LNCAP (cell line): ENCODE measurements around the gene TPM3.

ENCODE experiments used
- TF ChIP-seq, protein P1 (sequence below): fragments of 450-650 bp; IDR thresholded peaks from 2 replicates; pipeline ENCODE4 v1.5.1; 2017; ENCODE audit warnings: mild to moderate bottlenecking

Gene TPM3

DNA sequence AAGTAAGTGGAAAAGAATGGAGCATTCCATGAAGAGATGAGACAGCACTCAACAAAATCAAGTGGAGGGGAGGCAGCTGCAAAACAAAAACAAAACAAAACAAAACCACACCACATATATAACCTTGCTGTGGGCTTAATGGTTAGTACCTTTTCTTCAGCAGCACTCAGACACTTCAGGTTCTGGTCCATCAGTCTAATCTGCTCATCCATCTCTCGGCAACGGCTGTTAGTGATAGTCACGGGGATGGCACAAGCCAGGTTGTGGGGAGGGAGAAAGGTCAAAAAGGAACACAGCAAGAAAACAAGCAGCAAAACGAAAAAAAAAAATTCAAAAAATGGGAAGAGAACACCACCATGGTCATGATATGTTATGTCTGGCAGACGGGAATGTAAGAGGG, 20.0 kb downstream of the TPM3 start:
- TF ChIP-seq, protein P1, sequence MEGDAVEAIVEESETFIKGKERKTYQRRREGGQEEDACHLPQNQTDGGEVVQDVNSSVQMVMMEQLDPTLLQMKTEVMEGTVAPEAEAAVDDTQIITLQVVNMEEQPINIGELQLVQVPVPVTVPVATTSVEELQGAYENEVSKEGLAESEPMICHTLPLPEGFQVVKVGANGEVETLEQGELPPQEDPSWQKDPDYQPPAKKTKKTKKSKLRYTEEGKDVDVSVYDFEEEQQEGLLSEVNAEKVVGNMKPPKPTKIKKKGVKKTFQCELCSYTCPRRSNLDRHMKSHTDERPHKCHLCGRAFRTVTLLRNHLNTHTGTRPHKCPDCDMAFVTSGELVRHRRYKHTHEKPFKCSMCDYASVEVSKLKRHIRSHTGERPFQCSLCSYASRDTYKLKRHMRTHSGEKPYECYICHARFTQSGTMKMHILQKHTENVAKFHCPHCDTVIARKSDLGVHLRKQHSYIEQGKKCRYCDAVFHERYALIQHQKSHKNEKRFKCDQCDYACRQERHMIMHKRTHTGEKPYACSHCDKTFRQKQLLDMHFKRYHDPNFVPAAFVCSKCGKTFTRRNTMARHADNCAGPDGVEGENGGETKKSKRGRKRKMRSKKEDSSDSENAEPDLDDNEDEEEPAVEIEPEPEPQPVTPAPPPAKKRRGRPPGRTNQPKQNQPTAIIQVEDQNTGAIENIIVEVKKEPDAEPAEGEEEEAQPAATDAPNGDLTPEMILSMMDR = no peak

DNA sequence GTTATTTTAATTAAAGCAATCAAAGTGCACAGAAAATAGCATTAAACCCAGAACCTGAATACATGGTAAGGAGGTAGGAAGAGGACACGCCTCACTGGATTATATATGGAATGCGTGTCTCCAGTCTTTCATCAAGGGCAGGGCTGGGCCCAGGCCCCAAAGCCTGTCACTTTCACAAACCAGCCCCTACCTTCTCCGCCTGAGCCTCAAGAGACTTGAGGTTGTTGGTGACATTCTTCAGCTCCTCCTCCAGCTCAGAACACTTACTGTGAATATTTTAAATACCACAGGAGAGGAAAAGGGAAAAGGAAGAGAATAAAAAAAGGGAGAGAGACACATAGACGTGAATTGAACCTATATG, 20.7 kb downstream of the TPM3 start:
- TF ChIP-seq, protein P1 = no peak

DNA sequence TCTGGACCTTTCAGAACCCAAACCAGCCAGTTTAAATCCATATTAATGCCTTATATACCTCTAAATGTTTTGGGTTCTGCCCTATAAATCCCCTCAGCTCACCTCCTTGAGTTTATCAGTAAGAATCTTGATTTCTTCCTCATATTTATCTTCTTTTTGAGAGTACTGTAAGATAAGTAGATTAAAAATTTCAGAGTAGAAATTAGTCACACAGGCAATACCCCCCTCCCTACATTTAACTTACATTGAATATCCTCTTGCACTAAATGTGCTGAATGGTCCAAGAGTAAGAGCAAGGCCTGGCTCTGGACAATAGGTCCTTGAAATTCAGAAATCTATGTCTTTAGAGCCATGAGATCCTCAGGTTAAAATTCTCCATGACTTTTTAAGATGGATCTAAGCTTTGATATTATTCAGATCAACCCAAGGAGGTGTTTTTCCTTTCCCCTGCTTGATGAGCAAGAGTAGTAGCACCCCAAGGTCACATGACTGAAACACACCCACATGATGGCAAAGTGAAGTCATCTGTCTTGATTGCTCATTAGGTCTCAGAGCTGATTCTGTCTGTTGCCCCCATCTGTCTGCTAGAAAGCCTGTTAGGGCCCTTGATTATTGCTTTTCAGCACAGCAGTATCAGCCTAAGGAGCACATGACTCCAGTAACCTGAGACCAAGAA, 21.2 kb downstream of the TPM3 start:
- TF ChIP-seq, protein P1 = no peak

GRCh38 chr1:154167461-154167860, 24.4 kb downstream of the TPM3 start:
- TF ChIP-seq, protein P1 = no peak

DNA sequence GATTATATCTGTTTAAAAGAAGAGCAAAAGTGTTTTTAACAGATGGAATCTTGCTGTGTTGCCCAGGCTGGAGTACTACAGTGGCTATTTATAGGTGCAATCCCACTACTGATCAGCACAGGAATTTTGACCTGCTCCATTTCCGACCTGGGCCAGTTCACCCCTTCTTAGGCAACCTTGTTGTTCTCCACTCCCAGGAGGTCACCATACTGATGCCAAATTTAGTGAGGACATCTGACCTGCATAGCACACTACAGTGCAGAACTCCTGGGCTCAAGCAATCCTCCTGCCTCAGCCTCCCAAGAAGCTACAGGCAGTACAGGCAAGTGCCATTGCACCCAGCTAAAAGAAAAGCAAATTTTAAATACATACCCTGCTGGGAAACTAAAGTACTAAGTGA, 25.7 kb downstream of the TPM3 start:
- TF ChIP-seq, protein P1 = no peak

GRCh38 chr1:154159554-154159953, 32.3 kb downstream of the TPM3 start:
- TF ChIP-seq, protein P1 = no peak

- TF ChIP-seq, protein P1 = no peak
Observed at GRCh38 chr1:154158307-154159125, 33.4 kb downstream of the TPM3 start.
